HepG2 (cell line): Measurements from ENCODE around the gene UGT1A7. TPM values are rescaled to one million over a fixed set of nuclear protein-coding genes. Genes with fewer than 3 reads are reported as not detected.
"Not testable (repeated sequence)": the region's sequence is repeated elsewhere in the genome, so short reads cannot be mapped to it uniquely, and the experiment has no call there.

Experiments
- ATAC-seq: fragments of 200-7000 bp; cut with Tn5 transposase; 3 replicates; pipeline ENCODE4 v1.9.1; 2020; ENCODE audit warnings: mild to moderate bottlenecking, moderate library complexity
- BruUV-seq: library from RNA; stranded (reverse); fragments of 400-500 nt; replicated peaks from 2 replicates; lab custom pipeline; 2021; lab: Mats Ljungman, UMichigan
- CTCF ChIA-PET: fragments of 300-600 bp; formaldehyde crosslinking; extraction: SDS; loops from one replicate; lab custom pipeline; 2021; ENCODE audit warnings: low total read pairs, inconsistent platforms, low intra/inter-chr PET ratio; lab: Yijun Ruan, JAX
- POLR2A ChIA-PET: fragments of 350-600 bp; sonication (Branson Sonifier 250); formaldehyde crosslinking; loops from one replicate; lab custom pipeline; 2020; ENCODE audit warnings: antibody characterized with exemption, inconsistent platforms; lab: Yijun Ruan, JAX
- DNase-seq: peaks from one replicate; pipeline ENCODE4 v3.0.0-alpha.2; 2015; ENCODE audit warnings: low spot score
- FAIRE-seq: peaks from 3 replicates; lab custom pipeline; 2011; peaks lifted over from hg19 to GRCh38; lab: Jason Lieb, UNC
- H2AFZ ChIP-seq: one replicate; pipeline ENCODE4 v1.6.1; 2011; ENCODE audit warnings: low read length, inconsistent platforms
- H3K27ac ChIP-seq: fragments of 300-600 bp; 3 replicates; pipeline ENCODE4 v1.8.0; 2011; ENCODE audit warnings: mixed run types, mild to moderate bottlenecking, mixed read lengths, low read length, inconsistent platforms; ENCODE audit not compliant: insufficient read depth; ENCODE audit errors: extremely low read length
- H3K27me3 ChIP-seq, 2 experiments: fragments of 200-600 bp in 1 of 2; 2 replicates in 1 of 2; 3 replicates in 1 of 2; pipeline versions ENCODE4 v1.6.0 to v1.8.0; 2011; ENCODE audit warnings: low read length in 2 of 2, mild to moderate bottlenecking in 2 of 2, moderate library complexity in 2 of 2, inconsistent platforms in 1 of 2; ENCODE audit not compliant: insufficient read depth in 2 of 2, control insufficient read depth in 1 of 2
- H3K36me3 ChIP-seq, 2 experiments: fragments of 200-600 bp in 1 of 2; replicated peaks in 1 of 2; 2 replicates in 1 of 2; 3 replicates in 1 of 2; pipeline versions ENCODE4 v1.5.1 to v1.8.0; 2011; ENCODE audit warnings: low read length in 2 of 2, inconsistent platforms in 1 of 2; ENCODE audit not compliant: insufficient read depth in 2 of 2, control insufficient read depth in 1 of 2
- H3K4me1 ChIP-seq: 2 replicates; pipeline ENCODE4 v1.5.1; 2012; ENCODE audit warnings: low read length, inconsistent platforms; ENCODE audit not compliant: insufficient read depth
- H3K4me2 ChIP-seq: 2 replicates; pipeline ENCODE4 v1.6.0; 2011; ENCODE audit warnings: low read depth, low read length, inconsistent platforms
- H3K4me3 ChIP-seq, 3 experiments: fragments of 200-600 bp in 1 of 3; sonication (generic), shearing (Covaris generic) in 1 of 3; replicated peaks in 1 of 3; 2 replicates each; pipeline ENCODE4 v1.5.1; 2011 to 2016; ENCODE audit warnings: low read length in 3 of 3, inconsistent platforms in 2 of 3, low read depth in 2 of 3, mild to moderate bottlenecking in 2 of 3, control low read depth in 1 of 3, mixed read lengths in 1 of 3; ENCODE audit not compliant: insufficient read depth in 1 of 3
- H3K79me2 ChIP-seq: one replicate; pipeline ENCODE4 v1.6.1; 2011; ENCODE audit warnings: low read length, inconsistent platforms; ENCODE audit not compliant: insufficient read depth
- H3K9ac ChIP-seq: 2 replicates; pipeline ENCODE4 v1.6.0; 2011; ENCODE audit warnings: mild to moderate bottlenecking, low read depth, low read length, inconsistent platforms; ENCODE audit not compliant: insufficient read depth
- H3K9me3 ChIP-seq: 2 replicates; pipeline ENCODE4 v1.5.1; 2012; ENCODE audit warnings: mild to moderate bottlenecking, low read length
- H4K20me1 ChIP-seq: 2 replicates; pipeline ENCODE4 v1.6.0; 2011; ENCODE audit warnings: inconsistent platforms, mild to moderate bottlenecking, low read length, moderate library complexity; ENCODE audit not compliant: insufficient read depth
- NCOR1 ChIP-seq: fragments of 200-600 bp; sonication (generic); IDR thresholded peaks from 2 replicates; pipeline ENCODE4 v1.7.0; 2017; ENCODE audit warnings: antibody characterized with exemption, low read length, borderline replicate concordance
- ZNF768 ChIP-seq: sonication (generic); formaldehyde crosslinking; IDR thresholded peaks from 2 replicates; pipeline ENCODE4 v1.4.0; 2020; ENCODE audit warnings: missing genetic modification reagents
- whole genome bisulfite sequencing: methylation state at CpG from one replicate; pipeline ENCODE4 v1.1.6; 2017; ENCODE audit warnings: low lambda C conversion rate; 5-methylcytosine and 5-hydroxymethylcytosine counted together
- in situ Hi-C: cut with HindIII; loops from 2 replicates; pipeline ENCODE4 v1.10.0; 2017; ENCODE audit warnings: low pct_unique_long_range_greater_than_20kb; ENCODE audit not compliant: extremely low pct_ligation_motif_present
- intact Hi-C: fragments of 100-400 bp; cut with micrococcal nuclease; formaldehyde crosslinking; loops from one replicate; pipeline ENCODE4 v1.10.0; 2022; ENCODE audit not compliant: unreplicated experiment
- polyA plus RNA-seq, 8 experiments: library from polyadenylated mRNA; depleted of rRNA in 3 of 8; stranded (reverse) in 7 of 8; unstranded in 1 of 8; fragments of >200 nt; fragmentation: Illumina TruSeq in 4 of 8; extraction: Trizol in 4 of 8; gene quantifications; 2 replicates each; pipeline versions ENCODE4 v1.2.1 to v1.2.3, GENCODE V29; 2011 to 2016; ENCODE audit warnings: low read depth in 4 of 8, missing spikeins in 1 of 8, mixed read lengths in 1 of 8; ENCODE audit not compliant: insufficient read depth in 1 of 8
- total RNA-seq, 5 experiments: library from RNA; depleted of rRNA; stranded (reverse); fragments of >200 nt; fragmentation: Illumina TruSeq; extraction: Trizol; gene quantifications; 2 replicates each; pipeline ENCODE4 v1.2.3, GENCODE V29; 2016; ENCODE audit warnings: low read depth in 1 of 5
- TF ChIP-seq, protein P1 (sequence below), 2 experiments: fragments of 450-650 bp in 1 of 2; sonication (generic) in 1 of 2; formaldehyde crosslinking in 1 of 2; IDR thresholded peaks; 2 replicates each; pipeline versions ENCODE4 v1.6.1 to v1.8.0; 2016 to 2022; ENCODE audit warnings: antibody characterized with exemption in 1 of 2, mild to moderate bottlenecking in 1 of 2, missing genetic modification reagents in 1 of 2
- TF ChIP-seq, protein P2 (sequence below): sonication (generic); formaldehyde crosslinking; IDR thresholded peaks from 2 replicates; pipeline ENCODE4 v1.4.0; 2020; ENCODE audit warnings: mild to moderate bottlenecking, missing genetic modification reagents
- TF ChIP-seq, protein P3 (sequence below), 2 experiments: fragments of 450-650 bp in 1 of 2; sonication (generic) in 1 of 2; formaldehyde crosslinking; IDR thresholded peaks; 2 replicates each; pipeline versions ENCODE4 v1.5.0 to v1.8.0; 2020 to 2022; ENCODE audit warnings: mild to moderate bottlenecking in 1 of 2, missing genetic modification reagents in 1 of 2

Gene UGT1A7
- total and polyA plus RNA-seq, 2 of the 13 experiments (the other 11 are each of a cell fraction or from before 2014, with no cell fraction given): not detected

DNA sequence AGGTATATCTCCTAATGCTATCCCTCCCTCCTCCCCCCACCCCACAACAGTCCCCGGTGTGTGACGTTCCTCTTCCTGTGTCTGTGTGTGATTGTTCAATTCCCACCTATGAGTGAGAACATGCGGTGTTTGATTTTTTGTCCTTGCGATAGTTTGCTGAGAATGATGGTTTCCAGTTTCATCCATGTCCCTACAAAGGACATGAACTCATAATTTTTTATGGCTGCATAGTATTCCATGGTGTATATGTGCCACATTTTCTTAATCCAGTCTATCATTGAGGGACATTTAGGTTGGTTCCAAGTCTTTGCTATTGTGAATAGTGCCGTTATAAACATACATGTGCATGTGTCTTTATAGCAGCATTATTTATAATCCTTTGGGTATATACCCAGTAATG lies 19.1 kb downstream of the UGT1A7 start:
- ATAC-seq, H3K4me3 ChIP-seq, intact Hi-C loops, H3K27me3 ChIP-seq, POLR2A ChIA-PET, H3K9ac ChIP-seq, H3K4me2 ChIP-seq, H4K20me1 ChIP-seq, DNase-seq, FAIRE-seq, H3K36me3 ChIP-seq, in situ Hi-C loops, H3K9me3 ChIP-seq, BruUV-seq, CTCF ChIA-PET, H2AFZ ChIP-seq, H3K79me2 ChIP-seq, H3K4me1 ChIP-seq, H3K27ac ChIP-seq: not testable (repeated sequence)
- 90% methylated on average over 5 of the region's 5 CpGs for WGBS

DNA sequence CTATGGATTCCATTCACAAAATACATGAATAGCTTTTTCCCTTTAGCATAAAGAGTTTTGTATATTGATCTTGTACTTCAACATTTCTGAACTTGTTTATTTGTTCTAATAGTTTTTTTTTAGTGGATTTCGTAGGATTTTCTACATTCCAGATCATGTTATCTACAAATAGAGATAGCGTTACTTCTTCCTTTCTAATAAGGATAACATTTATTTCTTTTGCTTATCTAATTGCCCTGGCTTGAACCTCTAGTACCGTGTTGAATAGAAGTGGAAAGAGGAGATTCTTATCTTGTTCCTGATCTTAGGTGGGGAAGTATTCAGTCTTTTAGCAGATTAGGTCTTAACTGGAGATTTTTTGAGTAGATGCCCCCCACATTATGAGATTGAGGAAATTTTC lies 20.5 kb downstream of the UGT1A7 start:
- Histone ChIP-seq H3K36me3 (no peaks in the 10 kb centered on the region), H3K27ac (no peak overlapping the region), H3K4me3 (no peak overlapping the region), H3K79me2 (no peaks in the 10 kb centered on the region), H3K27me3 (no peaks in the 10 kb centered on the region), H3K9ac (no peak overlapping the region), H3K4me1 (no peaks in the 10 kb centered on the region), H2AFZ (no peak overlapping the region), H3K4me2 (no peak overlapping the region), H3K9me3 (no peaks in the 10 kb centered on the region), H4K20me1 (no peaks in the 10 kb centered on the region)
- ATAC-seq (no peak), FAIRE-seq (no peak), DNase-seq (no peak)
- intact Hi-C loops (no loop called here), in situ Hi-C loops (no loop called here)
- 65% methylated on average over 3 of the region's 3 CpGs for WGBS
- CTCF ChIA-PET: no interaction called here
- no TSS peak for BruUV-seq
- POLR2A ChIA-PET: no interaction called here
- TF ChIP-seq NCOR1: no peak
- TF ChIP-seq, protein P1, sequence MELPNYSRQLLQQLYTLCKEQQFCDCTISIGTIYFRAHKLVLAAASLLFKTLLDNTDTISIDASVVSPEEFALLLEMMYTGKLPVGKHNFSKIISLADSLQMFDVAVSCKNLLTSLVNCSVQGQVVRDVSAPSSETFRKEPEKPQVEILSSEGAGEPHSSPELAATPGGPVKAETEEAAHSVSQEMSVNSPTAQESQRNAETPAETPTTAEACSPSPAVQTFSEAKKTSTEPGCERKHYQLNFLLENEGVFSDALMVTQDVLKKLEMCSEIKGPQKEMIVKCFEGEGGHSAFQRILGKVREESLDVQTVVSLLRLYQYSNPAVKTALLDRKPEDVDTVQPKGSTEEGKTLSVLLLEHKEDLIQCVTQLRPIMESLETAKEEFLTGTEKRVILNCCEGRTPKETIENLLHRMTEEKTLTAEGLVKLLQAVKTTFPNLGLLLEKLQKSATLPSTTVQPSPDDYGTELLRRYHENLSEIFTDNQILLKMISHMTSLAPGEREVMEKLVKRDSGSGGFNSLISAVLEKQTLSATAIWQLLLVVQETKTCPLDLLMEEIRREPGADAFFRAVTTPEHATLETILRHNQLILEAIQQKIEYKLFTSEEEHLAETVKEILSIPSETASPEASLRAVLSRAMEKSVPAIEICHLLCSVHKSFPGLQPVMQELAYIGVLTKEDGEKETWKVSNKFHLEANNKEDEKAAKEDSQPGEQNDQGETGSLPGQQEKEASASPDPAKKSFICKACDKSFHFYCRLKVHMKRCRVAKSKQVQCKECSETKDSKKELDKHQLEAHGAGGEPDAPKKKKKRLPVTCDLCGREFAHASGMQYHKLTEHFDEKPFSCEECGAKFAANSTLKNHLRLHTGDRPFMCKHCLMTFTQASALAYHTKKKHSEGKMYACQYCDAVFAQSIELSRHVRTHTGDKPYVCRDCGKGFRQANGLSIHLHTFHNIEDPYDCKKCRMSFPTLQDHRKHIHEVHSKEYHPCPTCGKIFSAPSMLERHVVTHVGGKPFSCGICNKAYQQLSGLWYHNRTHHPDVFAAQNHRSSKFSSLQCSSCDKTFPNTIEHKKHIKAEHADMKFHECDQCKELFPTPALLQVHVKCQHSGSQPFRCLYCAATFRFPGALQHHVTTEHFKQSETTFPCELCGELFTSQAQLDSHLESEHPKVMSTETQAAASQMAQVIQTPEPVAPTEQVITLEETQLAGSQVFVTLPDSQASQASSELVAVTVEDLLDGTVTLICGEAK (IDR thresholded peaks at IDR 0.05): no peak
- TF ChIP-seq, protein P1 (CRISPR knock-in tag; IDR thresholded peaks at IDR 0.05): no peak
- TF ChIP-seq, protein P2, sequence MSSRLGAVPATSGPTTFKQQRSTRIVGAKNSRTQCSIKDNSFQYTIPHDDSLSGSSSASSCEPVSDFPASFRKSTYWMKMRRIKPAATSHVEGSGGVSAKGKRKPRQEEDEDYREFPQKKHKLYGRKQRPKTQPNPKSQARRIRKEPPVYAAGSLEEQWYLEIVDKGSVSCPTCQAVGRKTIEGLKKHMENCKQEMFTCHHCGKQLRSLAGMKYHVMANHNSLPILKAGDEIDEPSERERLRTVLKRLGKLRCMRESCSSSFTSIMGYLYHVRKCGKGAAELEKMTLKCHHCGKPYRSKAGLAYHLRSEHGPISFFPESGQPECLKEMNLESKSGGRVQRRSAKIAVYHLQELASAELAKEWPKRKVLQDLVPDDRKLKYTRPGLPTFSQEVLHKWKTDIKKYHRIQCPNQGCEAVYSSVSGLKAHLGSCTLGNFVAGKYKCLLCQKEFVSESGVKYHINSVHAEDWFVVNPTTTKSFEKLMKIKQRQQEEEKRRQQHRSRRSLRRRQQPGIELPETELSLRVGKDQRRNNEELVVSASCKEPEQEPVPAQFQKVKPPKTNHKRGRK (CRISPR knock-in tag): no peak
- TF ChIP-seq ZNF768 (CRISPR knock-in tag): no peak
- TF ChIP-seq, protein P3, sequence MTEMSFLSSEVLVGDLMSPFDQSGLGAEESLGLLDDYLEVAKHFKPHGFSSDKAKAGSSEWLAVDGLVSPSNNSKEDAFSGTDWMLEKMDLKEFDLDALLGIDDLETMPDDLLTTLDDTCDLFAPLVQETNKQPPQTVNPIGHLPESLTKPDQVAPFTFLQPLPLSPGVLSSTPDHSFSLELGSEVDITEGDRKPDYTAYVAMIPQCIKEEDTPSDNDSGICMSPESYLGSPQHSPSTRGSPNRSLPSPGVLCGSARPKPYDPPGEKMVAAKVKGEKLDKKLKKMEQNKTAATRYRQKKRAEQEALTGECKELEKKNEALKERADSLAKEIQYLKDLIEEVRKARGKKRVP (CRISPR knock-in tag; IDR thresholded peaks at IDR 0.05): no peak
